ENCODE data around the gene CLDN19.

Gene CLDN19

GRCh38 chr1:42692911-42693310, 47.1 kb downstream of the CLDN19 start:
- DNase-seq: no peak

- no peak for DNase-seq
Measured at GRCh38 chr1:42692461-42692860, 47.6 kb downstream of the CLDN19 start.

- no peak for DNase-seq
Measured at GRCh38 chr1:42691157-42691498, 48.9 kb downstream of the CLDN19 start.

GRCh38 chr1:42690477-42691156, 49.4 kb downstream of the CLDN19 start:
- no peak for DNase-seq

GRCh38 chr1:42689912-42690311, 50.1 kb downstream of the CLDN19 start:
- no peak for DNase-seq

- DNase-seq: no peak
Measured at GRCh38 chr1:42686418-42686817, 53.6 kb downstream of the CLDN19 start.

GRCh38 chr1:42684139-42684538, 55.9 kb downstream of the CLDN19 start:
- peak; percentile 27 for DNase-seq

Measured in COR-L47 (cell line).